DOHH2 (cell line): ENCODE results near the gene ECSIT.

Source experiments
- CTCF ChIP-seq: fragments of 200-600 bp; sonication (generic); IDR thresholded peaks from one replicate; pipeline ENCODE4 v1.5.1; 2014; ENCODE audit warnings: antibody characterized with exemption, mild to moderate bottlenecking, low read depth, low read length; ENCODE audit not compliant: poor library complexity, severe bottlenecking
- EZH2phosphoT487 ChIP-seq: fragments of 200-600 bp; sonication (generic); IDR thresholded peaks from 2 replicates; pipeline ENCODE4 v1.6.1; 2017; ENCODE audit warnings: borderline replicate concordance, mild to moderate bottlenecking, antibody characterized with exemption, low read length, moderate library complexity, mixed read lengths

- TF ChIP-seq CTCF (no peak), EZH2phosphoT487 (no peak)
Measured at GRCh38 chr19:11494634-11495285, 34.2 kb downstream of the ECSIT start.
